Vagina (tissue), 2 donors: ENCODE data around the gene RNF141.

Experiments
- POLR2A ChIP-seq, 2 donors: fragments of 450-650 bp; IDR thresholded peaks; one replicate each; pipeline ENCODE4 v1.6.1; 2017; ENCODE audit warnings: antibody characterized with exemption in 2 of 2, mild to moderate bottlenecking in 2 of 2, moderate library complexity in 2 of 2
- TF ChIP-seq, protein P1 (sequence below), 3 experiments: fragments of 450-650 bp in 2 of 3; fragments of 200-600 bp in 1 of 3; sonication (generic) in 1 of 3; IDR thresholded peaks; one replicate each; pipeline ENCODE4 v1.5.1; 2017 to 2019; ENCODE audit warnings: antibody characterized with exemption in 3 of 3, mild to moderate bottlenecking in 2 of 3, moderate library complexity in 2 of 3

- TF ChIP-seq, protein P1, sequence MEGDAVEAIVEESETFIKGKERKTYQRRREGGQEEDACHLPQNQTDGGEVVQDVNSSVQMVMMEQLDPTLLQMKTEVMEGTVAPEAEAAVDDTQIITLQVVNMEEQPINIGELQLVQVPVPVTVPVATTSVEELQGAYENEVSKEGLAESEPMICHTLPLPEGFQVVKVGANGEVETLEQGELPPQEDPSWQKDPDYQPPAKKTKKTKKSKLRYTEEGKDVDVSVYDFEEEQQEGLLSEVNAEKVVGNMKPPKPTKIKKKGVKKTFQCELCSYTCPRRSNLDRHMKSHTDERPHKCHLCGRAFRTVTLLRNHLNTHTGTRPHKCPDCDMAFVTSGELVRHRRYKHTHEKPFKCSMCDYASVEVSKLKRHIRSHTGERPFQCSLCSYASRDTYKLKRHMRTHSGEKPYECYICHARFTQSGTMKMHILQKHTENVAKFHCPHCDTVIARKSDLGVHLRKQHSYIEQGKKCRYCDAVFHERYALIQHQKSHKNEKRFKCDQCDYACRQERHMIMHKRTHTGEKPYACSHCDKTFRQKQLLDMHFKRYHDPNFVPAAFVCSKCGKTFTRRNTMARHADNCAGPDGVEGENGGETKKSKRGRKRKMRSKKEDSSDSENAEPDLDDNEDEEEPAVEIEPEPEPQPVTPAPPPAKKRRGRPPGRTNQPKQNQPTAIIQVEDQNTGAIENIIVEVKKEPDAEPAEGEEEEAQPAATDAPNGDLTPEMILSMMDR (IDR thresholded peaks at IDR 0.05), result no peak
- no peak for TF ChIP-seq POLR2A (IDR thresholded peaks at IDR 0.05)
Observed at GRCh38 chr11:10568486-10568941, 27.5 kb upstream of the RNF141 start, which contains the start of gene LYVE1.
